Measurements from ENCODE around the gene CC2D1A. TPM values are rescaled to one million over a fixed set of nuclear protein-coding genes. Genes with fewer than 3 reads are reported as not detected.

The CC2D1A gene
- total and polyA plus RNA-seq, 8 donors, result 25.0 to 34.3 (median 30.5) TPM

- H3K27me3 ChIP-seq, result peaks cover 0 to 32% of the 10 kb centered on the region in 2 donors
- DNase-seq (peak in 1 of 4 donors; percentile 83), ATAC-seq (no peak)
- TF ChIP-seq, protein P1, sequence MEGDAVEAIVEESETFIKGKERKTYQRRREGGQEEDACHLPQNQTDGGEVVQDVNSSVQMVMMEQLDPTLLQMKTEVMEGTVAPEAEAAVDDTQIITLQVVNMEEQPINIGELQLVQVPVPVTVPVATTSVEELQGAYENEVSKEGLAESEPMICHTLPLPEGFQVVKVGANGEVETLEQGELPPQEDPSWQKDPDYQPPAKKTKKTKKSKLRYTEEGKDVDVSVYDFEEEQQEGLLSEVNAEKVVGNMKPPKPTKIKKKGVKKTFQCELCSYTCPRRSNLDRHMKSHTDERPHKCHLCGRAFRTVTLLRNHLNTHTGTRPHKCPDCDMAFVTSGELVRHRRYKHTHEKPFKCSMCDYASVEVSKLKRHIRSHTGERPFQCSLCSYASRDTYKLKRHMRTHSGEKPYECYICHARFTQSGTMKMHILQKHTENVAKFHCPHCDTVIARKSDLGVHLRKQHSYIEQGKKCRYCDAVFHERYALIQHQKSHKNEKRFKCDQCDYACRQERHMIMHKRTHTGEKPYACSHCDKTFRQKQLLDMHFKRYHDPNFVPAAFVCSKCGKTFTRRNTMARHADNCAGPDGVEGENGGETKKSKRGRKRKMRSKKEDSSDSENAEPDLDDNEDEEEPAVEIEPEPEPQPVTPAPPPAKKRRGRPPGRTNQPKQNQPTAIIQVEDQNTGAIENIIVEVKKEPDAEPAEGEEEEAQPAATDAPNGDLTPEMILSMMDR (IDR thresholded peaks at IDR 0.05), result no peak
- intact Hi-C loops (cut with DNase I), result loop anchor here (10.0 kb wide), 2 partner anchors 91 to 271 kb away; partner anchors contain the start of gene C19orf53 (in 1 of the 2)
- peaks cover 15 to 52% of the 10 kb centered on the region in 2 donors for H3K4me1 ChIP-seq
- H3K27ac ChIP-seq, result peak overlapping the region; percentile 28 to 36
- H3K4me3 ChIP-seq, result peak overlapping the region; percentile 50 to 51
- no peaks in the 10 kb centered on the region for H3K36me3 ChIP-seq
- no peaks in the 10 kb centered on the region for H3K9me3 ChIP-seq
Measured at GRCh38 chr19:13865571-13866462, 40.2 kb upstream of the CC2D1A start.

DNA sequence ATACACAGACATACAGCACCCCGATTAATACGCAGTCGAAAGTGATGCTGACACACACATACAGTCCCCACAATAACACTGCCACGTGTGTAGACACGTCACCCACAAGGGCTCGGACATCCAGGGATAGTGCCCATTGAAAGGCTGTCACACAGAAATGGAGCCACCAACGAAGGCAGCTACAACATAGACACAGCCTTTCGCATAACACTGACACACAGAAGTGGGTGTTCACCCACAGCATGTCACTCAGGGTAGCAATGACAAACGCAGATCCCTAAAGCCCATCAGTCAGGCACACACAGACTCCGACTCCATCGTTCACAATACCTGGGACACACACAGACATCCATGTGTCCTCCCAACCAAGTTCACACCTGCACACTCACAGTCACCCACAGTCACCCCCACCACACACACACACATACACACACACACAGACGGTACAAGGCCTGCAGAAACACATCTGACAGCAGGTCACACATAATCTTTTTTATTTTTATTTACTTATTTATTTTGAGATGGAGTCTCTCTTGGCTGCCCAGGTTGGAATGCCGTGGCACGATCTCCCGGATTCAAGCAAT lies 39.4 kb upstream of the CC2D1A start:
- H3K27me3 ChIP-seq, result peaks cover 0 to 32% of the 10 kb centered on the region in 2 donors
- no peak overlapping the region for H3K27ac ChIP-seq
- TF ChIP-seq, protein P1 (IDR thresholded peaks at IDR 0.05), result no peak
- H3K4me3 ChIP-seq, result peak overlapping the region in 1 of 2 donors; percentile 51
- peaks cover 9 to 45% of the 10 kb centered on the region in 2 donors for H3K4me1 ChIP-seq
- intact Hi-C loops (cut with DNase I), result loop anchor here (10.0 kb wide), 2 partner anchors 92 to 272 kb away; partner anchors contain the start of gene C19orf53 (in 1 of the 2)
- H3K36me3 ChIP-seq, result no peaks in the 10 kb centered on the region
- no peak for DNase-seq
- H3K9me3 ChIP-seq, result no peaks in the 10 kb centered on the region
- no peak for ATAC-seq

DNA sequence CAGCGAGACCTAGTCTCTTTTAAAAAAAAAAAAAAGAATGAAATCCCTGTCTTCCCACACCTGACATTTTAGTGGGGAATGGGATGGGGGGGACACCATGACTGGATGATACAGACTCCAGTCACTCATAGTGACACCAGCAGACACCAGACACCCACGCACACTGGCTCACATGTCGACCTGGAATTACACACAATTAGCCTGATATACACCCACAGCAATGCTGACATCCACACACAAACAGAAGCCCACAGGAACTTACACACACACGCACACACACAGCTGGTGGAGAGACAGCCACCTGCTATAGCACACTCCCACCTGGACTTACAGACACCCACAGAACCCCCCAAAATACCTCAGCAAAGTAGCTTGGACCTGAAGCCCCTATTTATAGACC lies 37.3 kb upstream of the CC2D1A start:
- H3K36me3 ChIP-seq, result no peaks in the 10 kb centered on the region
- H3K4me3 ChIP-seq, result no peak overlapping the region
- H3K4me1 ChIP-seq, result peaks cover 6 to 37% of the 10 kb centered on the region in 2 donors
- DNase-seq (no peak), ATAC-seq (no peak)
- TF ChIP-seq, protein P1 (IDR thresholded peaks at IDR 0.05), result no peak
- intact Hi-C loops (cut with DNase I), result loop anchor here (10.0 kb wide), 2 partner anchors 94 to 274 kb away; partner anchors contain the start of gene C19orf53 (in 1 of the 2)
- H3K9me3 ChIP-seq, result no peaks in the 10 kb centered on the region
- no peak overlapping the region for H3K27ac ChIP-seq
- peaks cover 0 to 29% of the 10 kb centered on the region in 2 donors for H3K27me3 ChIP-seq

DNA sequence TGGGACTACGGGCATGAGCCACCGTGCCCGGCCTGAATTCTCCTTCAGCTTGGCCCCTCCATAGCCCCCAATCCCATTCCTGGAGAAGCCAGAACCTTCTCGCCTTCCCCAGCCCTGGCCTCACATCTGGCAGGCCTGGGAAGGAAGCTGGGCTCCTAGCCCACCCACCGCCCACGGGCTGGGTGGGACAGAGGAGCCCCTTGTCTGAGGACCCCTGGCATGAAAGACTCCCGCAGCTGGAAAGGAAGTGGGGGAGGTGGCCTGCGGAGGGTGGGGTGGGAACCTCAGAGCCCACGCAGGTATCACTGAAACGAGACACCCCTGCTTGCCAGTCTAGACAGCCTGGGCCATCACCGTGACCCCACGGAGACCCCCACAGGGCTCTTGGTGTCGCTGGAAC lies 36.7 kb upstream of the CC2D1A start:
- no peak overlapping the region for H3K27ac ChIP-seq
- intact Hi-C loops (cut with DNase I), result loop anchor here (10.0 kb wide), 2 partner anchors 94 to 274 kb away; partner anchors contain the start of gene C19orf53 (in 1 of the 2)
- peaks cover 0 to 22% of the 10 kb centered on the region in 2 donors for H3K27me3 ChIP-seq
- DNase-seq, result no peak
- TF ChIP-seq, protein P1 (IDR thresholded peaks at IDR 0.05), result no peak
- no peak for ATAC-seq
- H3K9me3 ChIP-seq, result no peaks in the 10 kb centered on the region
- no peaks in the 10 kb centered on the region for H3K36me3 ChIP-seq
- H3K4me1 ChIP-seq, result peaks cover 6 to 31% of the 10 kb centered on the region in 2 donors
- no peak overlapping the region for H3K4me3 ChIP-seq

GRCh38 chr19:13870873-13871272 lies 35.1 kb upstream of the CC2D1A start:
- TF ChIP-seq, protein P1 (IDR thresholded peaks at IDR 0.05), result no peak
- ATAC-seq, result no peak
- no peak for DNase-seq
- H3K27ac ChIP-seq, result no peak overlapping the region
- no peak overlapping the region for H3K4me3 ChIP-seq
- no peaks in the 10 kb centered on the region for H3K36me3 ChIP-seq
- intact Hi-C loops (cut with DNase I), result no loop called here
- no peaks in the 10 kb centered on the region for H3K9me3 ChIP-seq
- H3K27me3 ChIP-seq, result peaks cover 0 to 8% of the 10 kb centered on the region in 2 donors
- peaks cover 6 to 18% of the 10 kb centered on the region in 2 donors for H3K4me1 ChIP-seq
